Skeletal muscle tissue (tissue), 4 donors: ENCODE results near the gene ZCCHC8. TPM values are rescaled to one million over a fixed set of nuclear protein-coding genes. Genes with fewer than 3 reads are reported as not detected.
"Not testable (repeated sequence)": the region's sequence is repeated elsewhere in the genome, so short reads cannot be mapped to it uniquely, and the experiment has no call there.

Experiments used
- H3K27ac ChIP-seq: one replicate; pipeline ENCODE4 v1.7.0; 2013; ENCODE audit warnings: mild to moderate bottlenecking, low read depth, low read length, inconsistent platforms
- H3K27me3 ChIP-seq, 3 donors: one replicate each; pipeline ENCODE4 v1.7.0; 2013; ENCODE audit warnings: low read length in 3 of 3; ENCODE audit not compliant: control insufficient read depth in 3 of 3, insufficient read depth in 3 of 3
- H3K36me3 ChIP-seq, 3 donors: one replicate each; pipeline ENCODE4 v1.7.0; 2013; ENCODE audit warnings: low read length in 3 of 3; ENCODE audit not compliant: control insufficient read depth in 3 of 3, insufficient read depth in 3 of 3
- H3K4me1 ChIP-seq, 3 donors: one replicate each; pipeline ENCODE4 v1.7.0; 2013; ENCODE audit warnings: low read length in 3 of 3, mild to moderate bottlenecking in 3 of 3; ENCODE audit not compliant: control insufficient read depth in 3 of 3, insufficient read depth in 3 of 3
- H3K4me3 ChIP-seq, 3 donors: one replicate each; pipeline ENCODE4 v1.7.0; 2013; ENCODE audit warnings: low read length in 3 of 3
- H3K9ac ChIP-seq, 3 donors: one replicate each; pipeline ENCODE4 v1.7.0; 2013; ENCODE audit warnings: low read length in 3 of 3, mild to moderate bottlenecking in 3 of 3, moderate library complexity in 2 of 3, low read depth in 1 of 3
- H3K9me3 ChIP-seq, 3 donors: one replicate each; pipeline ENCODE4 v1.7.0; 2013; ENCODE audit warnings: low read length in 3 of 3; ENCODE audit not compliant: control insufficient read depth in 3 of 3
- total RNA-seq: library from RNA; depleted of rRNA; stranded (reverse); fragments of >200 nt; gene quantifications from one replicate; pipeline ENCODE4 v1.2.3, GENCODE V29; 2014
- donor health status: Osteomylitis.

Gene ZCCHC8
- total RNA-seq, 1 donor from 2014 or later: 23.5 TPM

DNA sequence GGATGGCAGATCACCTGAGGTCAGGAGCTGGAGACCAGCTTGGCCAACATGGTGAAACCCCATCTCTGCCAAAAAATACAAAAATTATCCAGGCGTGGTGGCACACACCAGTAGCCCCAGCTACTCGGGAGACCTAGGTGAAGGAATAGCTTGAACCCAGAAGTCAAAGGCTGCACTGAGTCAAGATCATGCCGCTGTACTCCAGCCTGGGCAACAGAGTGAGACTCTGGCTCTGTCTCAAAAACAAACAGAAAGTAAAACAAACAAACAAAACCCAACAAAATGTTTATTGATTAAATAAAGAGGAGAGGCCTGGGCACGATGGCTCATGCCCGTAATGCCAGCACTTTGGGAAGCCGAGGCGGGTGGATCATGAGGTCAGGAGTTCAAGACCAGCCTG is 5.5 kb downstream of the ZCCHC8 start:
- peaks cover 8 to 9% (median 8%) of the 10 kb centered on the region in 3 donors for H3K4me1 ChIP-seq
- no peak overlapping the region for H3K4me3 ChIP-seq
- no peaks in the 10 kb centered on the region for H3K9me3 ChIP-seq
- H3K27me3 ChIP-seq: no peaks in the 10 kb centered on the region
- no peak overlapping the region for H3K27ac ChIP-seq
- peaks cover 19 to 27% (median 20%) of the 10 kb centered on the region in 3 donors for H3K36me3 ChIP-seq
- no peak overlapping the region for H3K9ac ChIP-seq

GRCh38 chr12:122493222-122493621 is 7.5 kb downstream of the ZCCHC8 start:
- not testable (repeated sequence) for H3K9ac ChIP-seq, H3K4me3 ChIP-seq, H3K27ac ChIP-seq, H3K27me3 ChIP-seq, H3K4me1 ChIP-seq, H3K9me3 ChIP-seq
- peaks cover 33 to 40% (median 33%) of the 10 kb centered on the region in 3 donors for H3K36me3 ChIP-seq

DNA sequence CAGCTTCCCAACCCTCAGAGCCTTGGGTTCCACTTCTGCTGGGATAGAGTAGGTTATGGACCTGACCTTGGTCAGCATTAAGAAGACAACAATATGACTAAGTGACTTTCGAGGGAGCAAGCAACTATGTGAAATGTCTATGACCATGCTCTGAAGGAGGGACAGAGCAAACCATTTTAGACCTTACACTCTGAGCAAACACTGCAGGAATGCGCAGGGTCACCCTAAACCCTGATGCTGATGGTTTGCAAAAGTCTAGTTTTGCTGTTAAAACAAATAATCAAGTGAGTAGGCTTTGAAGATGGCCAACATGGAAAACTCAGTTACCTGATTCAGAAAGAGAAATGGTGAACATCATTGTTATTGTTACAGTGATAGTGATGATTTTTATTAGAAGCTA is 8.7 kb downstream of the ZCCHC8 start:
- H3K4me3 ChIP-seq: no peak overlapping the region
- H3K36me3 ChIP-seq: peaks cover 36 to 49% (median 39%) of the 10 kb centered on the region in 3 donors
- no peaks in the 10 kb centered on the region for H3K27me3 ChIP-seq
- no peaks in the 10 kb centered on the region for H3K9me3 ChIP-seq
- H3K9ac ChIP-seq: no peak overlapping the region
- H3K4me1 ChIP-seq: no peaks in the 10 kb centered on the region
- no peak overlapping the region for H3K27ac ChIP-seq

GRCh38 chr12:122489038-122489437 is 11.7 kb downstream of the ZCCHC8 start:
- Histone ChIP-seq H3K36me3 (peaks cover 42 to 57% (median 44%) of the 10 kb centered on the region in 3 donors), H3K4me3 (no peak overlapping the region), H3K27me3 (no peaks in the 10 kb centered on the region), H3K27ac (no peak overlapping the region), H3K9me3 (no peaks in the 10 kb centered on the region), H3K4me1 (no peaks in the 10 kb centered on the region), H3K9ac (no peak overlapping the region)

- H3K27ac ChIP-seq, H3K4me3 ChIP-seq, H3K27me3 ChIP-seq, H3K4me1 ChIP-seq, H3K9me3 ChIP-seq, H3K9ac ChIP-seq: not testable (repeated sequence)
- H3K36me3 ChIP-seq: peaks cover 47 to 65% (median 49%) of the 10 kb centered on the region in 3 donors
These were observed 12.9 kb downstream of the ZCCHC8 start for GRCh38 chr12:122487807-122488206.

DNA sequence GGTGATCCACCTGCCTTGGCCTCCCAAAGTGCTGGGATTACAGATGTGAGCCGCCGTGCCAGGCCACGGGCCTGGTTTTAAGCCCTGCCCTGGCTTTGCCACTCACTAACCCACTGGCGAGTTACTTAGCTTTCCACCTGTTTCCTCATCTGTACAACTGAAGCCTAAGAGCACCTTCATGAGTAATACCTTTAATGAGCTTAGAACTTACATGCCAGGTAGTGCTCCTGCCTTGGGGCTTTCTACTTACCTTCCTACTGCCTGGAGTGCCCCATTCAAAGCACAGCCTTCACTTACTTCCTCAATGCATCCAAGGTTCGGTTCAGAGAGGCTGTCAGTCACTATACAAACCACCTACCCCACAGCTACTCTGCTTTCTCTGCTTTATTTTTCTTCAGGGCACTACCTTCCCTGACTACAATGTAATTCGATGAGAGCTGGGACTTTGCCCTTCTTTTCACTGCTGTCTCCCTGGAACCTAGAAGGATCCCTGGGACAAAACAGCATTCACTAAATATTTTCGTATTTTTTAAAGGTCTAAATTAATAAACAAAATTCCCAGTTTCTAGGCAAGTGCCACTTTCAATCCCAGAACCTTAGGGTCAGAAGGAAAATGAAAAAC is 13.8 kb downstream of the ZCCHC8 start:
- Histone ChIP-seq H3K27ac (no peak overlapping the region), H3K9ac (no peak overlapping the region), H3K4me3 (no peak overlapping the region), H3K4me1 (no peaks in the 10 kb centered on the region), H3K27me3 (no peaks in the 10 kb centered on the region), H3K36me3 (peaks cover 42 to 58% (median 48%) of the 10 kb centered on the region in 3 donors), H3K9me3 (no peaks in the 10 kb centered on the region)

DNA sequence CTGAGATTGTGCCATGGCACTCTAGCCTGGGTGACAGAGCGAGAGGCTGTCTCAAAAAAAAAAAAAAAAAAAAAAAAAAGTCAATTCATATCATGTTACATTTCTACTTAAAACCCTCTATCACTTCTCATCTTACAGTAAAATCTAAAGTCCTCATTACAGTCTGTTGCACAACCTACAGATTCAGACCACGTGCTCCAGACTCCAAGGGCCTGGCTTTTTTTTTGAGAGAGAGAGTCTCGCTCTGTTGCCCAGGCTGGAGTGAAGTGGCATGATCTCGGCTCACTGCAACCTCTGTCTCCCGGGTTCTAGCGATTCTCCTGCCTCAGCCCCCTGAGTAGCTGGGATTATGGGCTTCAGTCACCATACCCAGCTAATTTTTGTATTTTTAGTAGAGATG is 14.4 kb downstream of the ZCCHC8 start:
- not testable (repeated sequence) for H3K27ac ChIP-seq, H3K4me1 ChIP-seq, H3K27me3 ChIP-seq, H3K9ac ChIP-seq, H3K9me3 ChIP-seq, H3K4me3 ChIP-seq
- peaks cover 43 to 61% (median 51%) of the 10 kb centered on the region in 3 donors for H3K36me3 ChIP-seq

DNA sequence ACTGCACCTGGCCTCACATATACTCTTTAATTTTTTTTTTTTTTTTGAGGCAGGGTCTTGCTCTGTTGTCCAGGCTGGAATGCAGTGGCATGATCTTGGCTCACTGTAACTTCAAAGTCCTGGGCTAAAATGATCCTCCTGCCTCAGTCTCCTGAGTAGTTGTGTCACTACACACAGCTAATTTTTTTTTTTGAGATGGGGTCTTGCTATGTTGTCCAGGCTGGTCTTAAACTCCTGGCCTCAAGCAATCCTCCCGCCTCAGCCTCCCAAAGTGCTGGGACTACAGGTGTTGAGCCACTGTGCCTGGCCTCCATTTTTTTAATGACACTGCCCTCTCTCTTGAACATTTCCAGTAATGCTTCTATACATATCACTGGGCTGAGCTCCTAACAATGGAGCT is 16.3 kb downstream of the ZCCHC8 start:
- not testable (repeated sequence) for H3K9me3 ChIP-seq, H3K9ac ChIP-seq, H3K4me1 ChIP-seq, H3K27ac ChIP-seq, H3K27me3 ChIP-seq, H3K4me3 ChIP-seq
- H3K36me3 ChIP-seq: peaks cover 46 to 68% (median 52%) of the 10 kb centered on the region in 3 donors

GRCh38 chr12:122483969-122484368 is 16.8 kb downstream of the ZCCHC8 start:
- H3K36me3 ChIP-seq: peaks cover 42 to 64% (median 52%) of the 10 kb centered on the region in 3 donors
- no peaks in the 10 kb centered on the region for H3K9me3 ChIP-seq
- no peaks in the 10 kb centered on the region for H3K27me3 ChIP-seq
- no peaks in the 10 kb centered on the region for H3K4me1 ChIP-seq
- H3K27ac ChIP-seq: no peak overlapping the region
- no peak overlapping the region for H3K4me3 ChIP-seq
- H3K9ac ChIP-seq: no peak overlapping the region

DNA sequence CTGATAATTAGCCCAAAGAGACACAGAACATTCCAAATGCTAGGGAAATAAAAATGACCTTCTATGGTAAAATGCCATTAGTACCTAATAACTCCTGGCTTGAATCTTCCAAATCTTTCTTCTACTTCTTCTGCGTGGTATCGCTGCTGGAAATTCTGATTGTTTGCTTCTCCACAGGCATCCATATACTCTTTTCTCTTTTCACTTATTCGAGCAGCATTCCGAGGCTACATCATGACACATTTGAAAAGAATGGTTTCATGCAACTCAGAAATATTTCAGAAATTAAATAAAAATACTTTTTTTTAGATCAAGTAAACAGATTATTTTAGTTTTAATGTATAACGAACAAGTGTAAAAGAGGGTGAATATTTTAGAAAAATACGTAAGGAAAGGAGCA is 18.9 kb downstream of the ZCCHC8 start:
- Histone ChIP-seq H3K27ac (no peak overlapping the region), H3K9me3 (no peaks in the 10 kb centered on the region), H3K4me1 (no peaks in the 10 kb centered on the region), H3K9ac (no peak overlapping the region), H3K36me3 (peaks cover 46 to 60% (median 56%) of the 10 kb centered on the region in 3 donors), H3K27me3 (no peaks in the 10 kb centered on the region), H3K4me3 (no peak overlapping the region)
